ENCODE measurements around the gene PVRIG.
A peak's percentile ranks its signal among the peaks of the same experiment; 100 is the strongest.
"Not testable (repeated sequence)": the region's sequence is repeated elsewhere in the genome, so short reads cannot be mapped to it uniquely, and the experiment has no call there.

PVRIG gene

DNA sequence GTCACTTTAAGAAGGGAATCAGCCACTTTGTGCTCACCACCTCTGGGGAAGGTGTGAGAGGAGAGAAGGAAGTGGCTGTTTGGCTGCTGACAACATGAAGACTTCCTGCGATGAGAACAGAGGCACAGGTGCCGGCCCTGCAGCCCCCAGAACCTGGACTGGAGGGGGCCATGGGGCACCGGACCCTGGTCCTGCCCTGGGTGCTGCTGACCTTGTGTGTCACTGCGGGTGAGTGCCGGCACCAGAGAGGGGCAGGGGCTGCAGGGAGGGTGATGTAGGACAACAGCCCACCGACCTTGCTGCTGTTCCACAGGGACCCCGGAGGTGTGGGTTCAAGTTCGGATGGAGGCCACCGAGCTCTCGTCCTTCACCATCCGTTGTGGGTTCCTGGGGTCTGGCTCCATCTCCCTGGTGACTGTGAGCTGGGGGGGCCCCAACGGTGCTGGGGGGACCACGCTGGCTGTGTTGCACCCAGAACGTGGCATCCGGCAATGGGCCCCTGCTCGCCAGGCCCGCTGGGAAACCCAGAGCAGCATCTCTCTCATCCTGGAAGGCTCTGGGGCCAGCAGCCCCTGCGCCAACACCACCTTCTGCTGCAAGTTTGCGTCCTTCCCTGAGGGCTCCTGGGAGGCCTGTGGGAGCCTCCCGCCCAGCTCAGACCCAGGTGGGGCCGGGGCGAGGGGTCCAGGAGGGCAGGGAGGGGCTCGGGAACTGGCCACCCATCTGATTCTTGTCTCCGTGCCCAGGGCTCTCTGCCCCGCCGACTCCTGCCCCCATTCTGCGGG, at the start of gene PVRIG:
Gene PVRIG (plus strand): TSS at position 149 of the 785 bp plus-strand sequence. CDS start 22 bp downstream, at position 171.
- H3K36me3 Mint-ChIP-seq, H3K27me3 Mint-ChIP-seq: not testable (repeated sequence)
- peaks cover 64% of the 10 kb centered on the region for H3K4me1 Mint-ChIP-seq

DNA sequence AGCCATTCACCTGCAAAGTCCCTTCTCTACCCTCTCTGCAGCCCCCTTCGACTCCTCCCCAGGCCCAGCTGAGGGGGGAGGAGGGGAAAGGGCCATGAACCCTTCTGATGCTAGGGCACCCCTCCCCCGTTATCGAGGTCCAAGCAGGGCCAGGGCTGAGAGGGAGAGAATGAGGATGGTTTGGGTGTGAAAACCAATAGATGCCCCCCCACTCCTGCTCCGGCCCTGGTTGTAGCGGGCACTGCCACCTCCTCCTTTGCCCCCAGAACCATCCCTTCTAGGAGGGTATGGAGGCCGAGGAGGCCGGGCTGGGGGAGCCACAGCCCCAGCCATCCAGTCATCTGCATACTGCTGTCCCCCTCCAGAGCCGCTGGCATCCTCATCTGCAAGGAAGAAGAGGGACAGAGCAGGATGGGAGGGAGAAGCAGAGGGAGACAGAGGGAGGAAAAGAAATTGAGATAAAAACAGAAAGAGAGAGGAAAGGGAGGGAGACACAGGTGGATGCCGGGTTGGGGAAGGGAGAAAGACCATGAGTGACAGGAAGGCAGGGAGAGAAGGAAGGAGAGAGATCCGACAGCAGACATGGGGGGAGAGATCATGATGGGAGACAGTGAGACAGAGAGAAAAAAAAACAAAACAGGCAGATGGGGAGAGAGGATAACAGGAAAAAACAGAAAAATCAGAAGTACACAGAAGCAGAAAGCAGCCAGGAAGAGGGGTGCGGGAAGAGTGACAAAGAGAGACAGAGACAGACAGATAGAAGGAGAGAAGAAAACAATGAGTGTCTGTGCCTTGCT, 49.5 kb upstream of the PVRIG start:
- Mint-ChIP-seq H3K27me3 (no peaks in the 10 kb centered on the region), H3K36me3 (no peaks in the 10 kb centered on the region), H3K4me3 (peak overlapping the region; percentile 85)

More for the DNA sequence above, at the start of gene PVRIG:
- H3K4me3 Mint-ChIP-seq: peak within 1 kb of the TSS; percentile 97
- not testable (repeated sequence) for H3K9me3 Mint-ChIP-seq
- H3K27ac Mint-ChIP-seq: peak within 1 kb of the TSS; percentile 99

DNA sequence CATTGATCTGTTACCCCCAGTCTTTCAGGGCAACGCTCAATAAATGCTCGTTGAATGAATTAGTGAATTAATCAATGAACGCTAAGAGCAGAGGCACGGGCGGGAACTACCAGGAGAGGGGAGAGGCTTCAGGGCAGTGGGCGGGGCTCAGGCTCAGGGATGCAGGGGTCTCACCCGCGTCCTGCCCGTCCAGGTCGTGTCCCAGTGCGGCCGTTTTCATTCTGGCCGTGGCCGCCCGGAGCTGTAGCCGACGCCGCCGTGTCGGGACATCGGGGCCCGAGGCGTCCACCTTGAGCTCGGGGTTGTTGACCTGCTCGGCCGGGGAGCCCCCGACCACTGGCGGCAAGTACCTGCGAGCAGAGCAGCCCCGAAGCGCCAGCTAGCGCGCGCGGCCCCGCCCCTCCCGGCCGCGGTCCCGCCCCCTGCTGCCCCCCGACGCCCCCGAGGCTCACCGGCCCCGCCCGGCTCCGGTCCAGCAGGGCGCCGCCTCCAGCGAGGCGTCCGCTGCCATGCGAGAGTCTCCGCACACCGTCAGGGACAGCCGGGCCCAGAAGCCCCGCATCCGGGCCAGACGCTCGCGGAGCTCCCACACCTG, 48.6 kb upstream of the PVRIG start:
- Mint-ChIP-seq H3K4me3 (peak overlapping the region; percentile 85), H3K27ac (peak overlapping the region; percentile 90), H3K36me3 (no peaks in the 10 kb centered on the region), H3K4me1 (peaks cover 67% of the 10 kb centered on the region), H3K27me3 (no peaks in the 10 kb centered on the region), H3K9me3 (no peaks in the 10 kb centered on the region)

More for the DNA sequence above, 49.5 kb upstream of the PVRIG start:
- peak overlapping the region; percentile 90 for H3K27ac Mint-ChIP-seq
- no peaks in the 10 kb centered on the region for H3K9me3 Mint-ChIP-seq
- H3K4me1 Mint-ChIP-seq: peaks cover 70% of the 10 kb centered on the region

- H3K4me3 Mint-ChIP-seq: peak overlapping the region; percentile 79
- peak overlapping the region; percentile 51 for H3K27ac Mint-ChIP-seq
- H3K4me1 Mint-ChIP-seq: peaks cover 67% of the 10 kb centered on the region
- H3K36me3 Mint-ChIP-seq: no peaks in the 10 kb centered on the region
- no peaks in the 10 kb centered on the region for H3K9me3 Mint-ChIP-seq
- H3K27me3 Mint-ChIP-seq: no peaks in the 10 kb centered on the region
Measured at GRCh38 chr7:100171840-100172239, 47.9 kb upstream of the PVRIG start.

GRCh38 chr7:100173806-100174495, 45.8 kb upstream of the PVRIG start:
- H3K4me3 Mint-ChIP-seq: no peak overlapping the region
- H3K36me3 Mint-ChIP-seq: no peaks in the 10 kb centered on the region
- no peaks in the 10 kb centered on the region for H3K27me3 Mint-ChIP-seq
- H3K4me1 Mint-ChIP-seq: peaks cover 52% of the 10 kb centered on the region
- H3K27ac Mint-ChIP-seq: peak overlapping the region; percentile 4
- H3K9me3 Mint-ChIP-seq: no peaks in the 10 kb centered on the region

- Mint-ChIP-seq H3K9me3 (no peaks in the 10 kb centered on the region), H3K4me3 (no peak overlapping the region), H3K27ac (no peak overlapping the region), H3K27me3 (no peaks in the 10 kb centered on the region), H3K36me3 (no peaks in the 10 kb centered on the region), H3K4me1 (peaks cover 45% of the 10 kb centered on the region)
Measured at GRCh38 chr7:100174582-100174981, 45.2 kb upstream of the PVRIG start.

DNA sequence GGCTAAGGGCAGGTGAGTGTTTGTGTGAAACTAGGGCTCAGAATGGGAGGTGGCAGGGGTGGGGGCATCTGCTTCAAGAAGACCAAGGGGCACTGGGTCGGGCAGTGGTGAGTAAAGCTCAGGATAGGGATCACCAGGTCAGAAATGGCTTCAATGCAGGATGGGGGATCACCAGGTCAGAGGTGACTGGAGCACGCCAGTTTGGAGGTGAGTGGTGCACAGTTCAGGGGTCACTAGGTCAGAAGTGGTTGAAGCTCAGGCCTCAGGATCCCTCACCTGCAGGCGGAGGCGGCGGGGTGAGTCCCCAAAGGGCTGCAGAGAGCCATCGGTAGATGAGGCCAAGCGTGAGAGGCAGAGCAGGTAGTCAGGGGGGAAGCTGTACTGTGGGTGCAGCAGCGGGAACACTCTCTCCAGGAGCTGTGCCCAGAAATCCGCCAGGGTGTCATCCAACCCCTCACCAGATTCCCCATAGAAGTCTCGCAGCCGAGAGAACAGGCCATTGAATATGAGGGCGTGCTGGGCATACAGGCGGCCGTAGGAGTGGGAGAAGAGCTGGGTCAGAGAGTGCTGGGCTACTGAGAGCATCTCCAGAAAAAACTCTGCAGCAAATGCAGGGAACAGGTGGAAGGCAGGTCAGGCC, 44.3 kb upstream of the PVRIG start:
- Mint-ChIP-seq H3K27me3 (no peaks in the 10 kb centered on the region), H3K27ac (no peak overlapping the region), H3K4me3 (peak overlapping the region; percentile 6), H3K9me3 (no peaks in the 10 kb centered on the region), H3K36me3 (no peaks in the 10 kb centered on the region), H3K4me1 (peaks cover 40% of the 10 kb centered on the region)

DNA sequence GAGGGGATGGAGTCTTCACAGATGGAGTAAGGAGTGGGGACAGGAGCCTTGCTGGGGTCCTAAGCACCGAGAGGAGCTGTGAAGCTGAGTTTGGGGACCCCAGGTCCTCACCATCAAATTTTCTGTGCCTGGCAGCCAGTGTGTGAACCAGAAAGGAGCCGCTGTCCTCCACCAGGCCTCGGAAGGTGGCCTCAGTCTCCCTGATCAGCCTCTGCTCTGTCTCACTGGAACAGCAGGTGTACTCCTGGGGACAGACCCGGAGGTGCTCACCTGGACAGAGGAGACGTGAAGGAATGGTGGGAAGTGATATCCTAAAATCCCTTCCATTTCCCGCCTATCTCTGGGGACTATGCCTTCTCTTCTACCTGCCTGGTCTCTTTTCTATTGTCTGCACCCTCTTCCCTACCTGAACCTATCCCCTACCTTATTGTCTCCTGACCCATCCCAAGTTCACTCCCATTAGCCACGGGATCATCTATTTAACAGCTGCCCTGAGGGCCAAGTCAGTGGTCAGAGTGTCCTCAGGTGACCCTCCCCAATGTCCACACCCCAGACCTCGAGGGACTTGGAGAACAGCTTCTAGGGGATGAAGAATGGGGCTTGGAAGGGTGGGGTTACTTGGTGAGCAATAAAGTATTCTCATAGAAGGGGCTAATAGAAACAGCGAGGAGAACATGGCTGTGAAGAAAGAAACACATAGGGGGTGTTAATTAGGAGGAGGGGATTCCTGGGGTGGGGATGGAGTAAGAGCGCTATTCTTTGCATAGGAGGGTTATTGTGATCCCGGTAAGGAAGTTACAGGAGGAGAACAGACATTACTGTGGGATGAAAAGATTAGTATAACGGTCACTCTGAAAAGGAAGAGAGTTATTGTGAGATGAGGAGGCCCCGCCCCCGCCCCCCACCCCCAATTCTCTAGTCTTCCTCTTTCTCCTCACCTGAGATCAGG, 43.4 kb upstream of the PVRIG start:
- H3K9me3 Mint-ChIP-seq: no peaks in the 10 kb centered on the region
- H3K36me3 Mint-ChIP-seq: no peaks in the 10 kb centered on the region
- no peaks in the 10 kb centered on the region for H3K27me3 Mint-ChIP-seq
- H3K4me3 Mint-ChIP-seq: peak overlapping the region; percentile 79
- H3K4me1 Mint-ChIP-seq: peaks cover 43% of the 10 kb centered on the region
- H3K27ac Mint-ChIP-seq: peak overlapping the region; percentile 62

- Mint-ChIP-seq H3K27me3 (no peaks in the 10 kb centered on the region), H3K27ac (peak within 1 kb of the TSS; percentile 62), H3K9me3 (no peaks in the 10 kb centered on the region), H3K4me3 (peak within 1 kb of the TSS; percentile 79), H3K4me1 (peaks cover 49% of the 10 kb centered on the region), H3K36me3 (no peaks in the 10 kb centered on the region)
Measured at GRCh38 chr7:100177045-100178001, 42.4 kb upstream of the PVRIG start, which contains the start of the genes GPC2 and STAG3. Gene GPC2 (minus strand): TSS chr7:100177381. CDS start chr7:100177199, 182 bp downstream. Gene STAG3 (plus strand): TSS chr7:100177918. CDS start chr7:100180557, 2,639 bp downstream.

DNA sequence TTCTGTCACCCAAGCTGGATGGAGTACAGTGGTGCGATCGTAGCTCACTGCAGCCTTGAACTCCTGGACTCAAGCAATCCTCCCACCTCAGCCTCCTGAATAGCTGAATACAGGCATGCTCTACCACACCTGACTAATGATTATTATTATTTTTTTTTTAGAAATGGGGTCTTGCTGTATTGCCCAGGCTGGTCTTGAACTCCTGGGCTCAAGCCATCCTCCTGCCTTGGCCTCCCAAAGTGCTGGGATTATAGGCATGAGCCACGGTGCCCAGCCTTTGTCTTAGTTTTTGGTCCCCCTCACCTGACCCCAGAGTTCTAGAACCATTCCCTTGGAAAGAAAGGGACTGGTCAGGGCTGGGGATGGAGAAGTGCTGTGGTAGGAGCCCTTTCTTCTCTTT, 39.7 kb upstream of the PVRIG start:
- H3K27me3 Mint-ChIP-seq, H3K36me3 Mint-ChIP-seq, H3K9me3 Mint-ChIP-seq: not testable (repeated sequence)
- peak overlapping the region; percentile 73 for H3K27ac Mint-ChIP-seq
- peaks cover 57% of the 10 kb centered on the region for H3K4me1 Mint-ChIP-seq
- peak overlapping the region; percentile 37 for H3K4me3 Mint-ChIP-seq

GRCh38 chr7:100182616-100183015, 37.1 kb upstream of the PVRIG start:
- H3K9me3 Mint-ChIP-seq, H3K27me3 Mint-ChIP-seq, H3K36me3 Mint-ChIP-seq: not testable (repeated sequence)
- Mint-ChIP-seq H3K4me3 (peak overlapping the region; percentile 78), H3K4me1 (peaks cover 38% of the 10 kb centered on the region), H3K27ac (peak overlapping the region; percentile 24)

DNA sequence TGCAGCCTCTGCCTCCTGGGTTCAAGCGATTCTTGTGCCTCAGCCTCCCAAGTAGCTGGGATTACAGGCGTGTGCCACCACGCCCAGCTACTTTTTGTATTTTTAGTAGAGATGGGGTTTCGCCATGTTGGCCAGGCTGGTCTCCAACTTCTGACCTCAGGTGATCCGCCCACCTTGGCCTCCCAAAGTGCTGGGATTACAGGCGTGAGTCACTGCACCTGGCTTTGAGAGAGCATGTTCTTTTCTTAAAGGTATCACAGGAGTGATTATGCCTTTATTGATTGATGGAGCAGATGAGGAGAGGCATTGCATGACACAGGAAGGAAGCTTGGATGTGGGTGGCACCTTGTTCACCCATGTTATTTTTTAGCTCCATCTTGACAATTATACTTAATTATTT, 36.7 kb upstream of the PVRIG start:
- not testable (repeated sequence) for H3K9me3 Mint-ChIP-seq, H3K27ac Mint-ChIP-seq, H3K4me3 Mint-ChIP-seq, H3K36me3 Mint-ChIP-seq, H3K27me3 Mint-ChIP-seq
- H3K4me1 Mint-ChIP-seq: peaks cover 36% of the 10 kb centered on the region

DNA sequence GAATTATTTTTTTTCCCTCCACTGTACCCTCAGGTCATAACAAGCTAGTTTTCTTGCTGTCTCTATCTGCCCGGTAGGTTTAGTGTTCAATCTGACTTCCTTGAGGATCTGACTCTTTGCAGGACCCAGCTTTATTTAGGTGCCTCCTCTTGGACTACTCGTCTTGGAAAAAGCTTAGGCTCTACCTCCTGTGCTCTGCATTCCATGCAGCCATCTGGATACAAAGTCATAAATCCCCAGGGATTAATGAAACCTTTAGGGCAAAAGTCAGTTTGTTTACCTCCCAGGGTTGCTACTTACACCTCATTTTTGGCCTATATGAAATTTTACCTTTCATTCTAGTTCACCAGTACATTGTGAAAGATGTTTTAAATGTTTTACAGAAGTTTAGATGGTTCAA, 34.0 kb upstream of the PVRIG start:
- no peaks in the 10 kb centered on the region for H3K27me3 Mint-ChIP-seq
- no peak overlapping the region for H3K4me3 Mint-ChIP-seq
- no peak overlapping the region for H3K27ac Mint-ChIP-seq
- H3K4me1 Mint-ChIP-seq: peaks cover 43% of the 10 kb centered on the region
- no peaks in the 10 kb centered on the region for H3K9me3 Mint-ChIP-seq
- no peaks in the 10 kb centered on the region for H3K36me3 Mint-ChIP-seq
